Measurements from ENCODE around the gene EIF2B5.

Gene EIF2B5

DNA sequence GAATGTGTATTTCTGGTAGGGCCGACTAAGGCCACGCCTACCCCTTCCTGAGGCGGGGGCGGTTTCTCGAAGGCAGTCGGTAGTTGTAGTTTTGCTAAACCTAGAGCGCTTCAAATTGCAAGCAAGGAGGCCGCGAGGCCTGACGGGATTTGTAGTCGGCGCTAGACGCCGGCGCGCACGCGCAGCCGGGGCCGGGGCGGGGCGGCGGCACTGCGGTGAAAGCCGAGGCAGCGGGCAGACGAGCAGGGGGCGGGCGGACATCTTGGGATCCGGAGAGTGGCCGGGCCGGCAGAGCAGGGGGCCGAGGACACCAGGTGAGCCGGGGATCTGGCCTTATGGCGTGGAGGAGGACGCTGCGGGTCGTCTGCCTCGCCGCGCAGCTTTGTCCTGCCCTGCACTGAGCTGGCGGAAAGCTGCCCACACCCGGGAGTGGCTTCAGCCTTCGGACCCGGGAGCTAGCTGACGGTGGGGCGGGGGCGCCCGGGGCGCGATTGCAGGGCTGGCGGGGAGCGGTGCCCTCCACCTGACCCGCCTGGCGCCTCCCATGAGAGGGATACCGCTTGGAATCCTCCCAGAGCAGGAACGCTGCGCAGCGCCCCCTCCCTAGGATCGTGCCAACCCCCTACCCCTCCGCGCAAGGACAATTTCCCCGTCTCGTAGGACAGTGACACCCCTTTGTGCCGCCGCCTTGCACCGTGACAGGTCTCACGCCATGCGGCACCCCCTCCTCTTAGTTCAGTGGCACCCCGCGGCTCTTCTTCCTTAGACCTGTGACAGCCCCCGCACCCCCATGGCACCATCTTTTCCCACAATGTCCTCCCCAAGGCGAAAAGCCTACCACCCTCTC lies 39.7 kb downstream of the EIF2B5 start, which contains the start of gene AP2M1:
TSS of gene AP2M1 (plus strand) at position 210 of the 847 bp plus-strand sequence. CDS start 2,139 bp downstream, outside the sequence.
- peak; percentile 100 for DNase-seq

DNA sequence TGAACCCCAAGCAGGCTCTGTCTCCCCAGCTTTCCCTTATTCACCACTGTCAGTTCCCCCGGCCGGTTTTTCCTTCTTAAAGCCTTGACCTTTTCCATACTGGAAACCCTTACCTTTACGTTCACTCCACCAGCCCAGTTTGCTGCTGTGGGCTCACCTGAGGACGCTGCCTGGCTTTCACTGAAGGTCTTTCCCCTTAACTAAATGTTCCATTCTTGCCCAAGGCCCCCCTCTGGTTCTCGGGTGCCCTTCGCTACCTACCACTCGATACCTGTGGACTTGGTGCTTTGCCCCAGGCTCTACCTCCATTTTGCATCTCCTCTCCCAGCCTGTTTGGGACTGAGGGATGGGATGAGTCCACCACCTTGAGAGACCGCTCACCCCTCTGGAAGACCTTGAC lies 40.3 kb downstream of the EIF2B5 start:
- DNase-seq: peak; percentile 30

GRCh38 chr3:184175981-184176376 lies 40.8 kb downstream of the EIF2B5 start:
- no peak for DNase-seq

DNA sequence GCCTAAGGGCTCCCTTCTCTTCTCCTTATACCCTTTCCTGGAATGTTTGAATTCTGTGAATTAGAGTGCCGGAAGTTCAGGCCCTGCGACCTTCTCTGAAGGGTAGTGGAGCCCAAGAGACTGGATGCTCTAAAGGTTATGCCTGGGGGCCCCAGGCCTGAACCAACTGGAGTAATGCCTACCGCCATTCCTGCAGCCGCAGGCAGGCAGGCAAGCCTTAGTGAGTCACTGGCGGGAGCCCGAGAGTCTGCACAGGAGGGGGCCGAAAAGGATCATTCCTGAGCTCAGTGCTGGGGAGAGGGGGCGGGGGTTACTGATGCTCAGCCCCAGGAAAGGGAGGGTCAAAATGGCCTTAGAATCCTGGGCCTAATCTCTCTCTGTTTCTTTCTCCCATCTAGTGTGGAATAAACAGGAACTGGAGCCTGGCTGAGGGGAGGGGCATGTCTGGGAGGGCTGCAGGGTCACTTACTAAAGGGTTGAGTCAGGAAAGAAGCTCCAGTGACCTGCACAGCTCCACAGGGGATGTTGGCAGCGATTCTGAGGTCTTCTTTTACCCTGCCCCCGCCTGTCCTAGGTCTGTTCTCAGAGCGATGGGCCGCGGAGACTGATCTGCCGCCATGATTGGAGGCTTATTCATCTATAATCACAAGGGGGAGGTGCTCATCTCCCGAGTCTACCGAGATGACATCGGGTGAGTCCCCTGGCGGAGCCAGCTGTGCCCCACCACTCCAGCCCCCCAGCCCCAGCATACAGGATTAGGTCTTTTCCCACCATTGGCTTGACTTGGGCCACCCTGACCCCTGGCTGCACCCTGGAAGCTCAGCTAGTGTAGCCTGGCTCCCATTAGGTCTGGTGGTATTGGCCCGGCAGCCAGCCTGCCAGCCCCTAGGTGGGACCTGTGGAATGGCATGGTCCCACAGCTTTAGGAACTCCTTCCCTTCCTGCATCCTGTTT lies 41.5 kb downstream of the EIF2B5 start:
- peak; percentile 52 for DNase-seq

DNA sequence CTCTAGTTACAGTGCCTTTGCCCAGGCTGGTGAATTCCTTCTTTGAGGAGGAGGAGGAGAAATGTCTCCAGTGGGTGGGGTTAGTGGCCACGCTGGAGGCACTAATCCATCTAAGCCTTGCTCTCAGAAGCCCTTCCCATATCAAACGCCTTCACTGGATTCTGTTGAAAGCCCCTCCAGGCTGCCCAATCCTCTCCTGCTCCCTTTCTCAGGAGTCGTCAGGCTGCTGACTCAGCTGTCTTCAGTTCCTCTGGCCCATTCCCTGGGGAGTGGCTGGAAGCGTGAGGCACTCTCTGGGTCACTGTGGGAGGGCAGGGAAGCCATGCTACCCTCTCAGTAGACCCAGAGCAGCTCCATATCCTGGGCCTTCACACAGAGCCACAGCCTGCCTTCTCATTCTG lies 42.2 kb downstream of the EIF2B5 start:
- DNase-seq: no peak

- no peak for DNase-seq
These were observed 42.7 kb downstream of the EIF2B5 start for GRCh38 chr3:184177767-184178306.

DNA sequence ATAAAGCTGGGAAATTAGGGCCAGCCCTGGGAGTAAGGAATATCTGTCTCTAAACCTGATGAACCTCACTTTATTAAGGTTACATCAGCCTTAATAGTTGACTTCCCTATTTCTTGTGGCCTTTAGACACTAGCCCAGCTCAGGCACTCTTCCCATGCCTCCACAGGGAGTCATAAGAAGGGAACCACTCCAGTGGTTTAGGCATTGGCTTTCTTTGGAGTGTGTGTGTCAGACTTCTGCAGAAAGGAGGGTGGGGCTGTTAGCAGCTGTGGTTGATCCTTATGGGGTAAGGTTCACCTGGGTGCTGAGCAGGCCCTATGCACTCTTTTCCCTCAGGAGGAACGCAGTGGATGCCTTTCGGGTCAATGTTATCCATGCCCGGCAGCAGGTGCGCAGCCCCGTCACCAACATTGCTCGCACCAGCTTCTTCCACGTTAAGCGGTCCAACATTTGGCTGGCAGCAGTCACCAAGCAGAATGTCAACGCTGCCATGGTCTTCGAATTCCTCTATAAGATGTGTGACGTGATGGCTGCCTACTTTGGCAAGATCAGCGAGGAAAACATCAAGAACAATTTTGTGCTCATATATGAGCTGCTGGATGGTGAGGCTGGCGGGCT lies 43.5 kb downstream of the EIF2B5 start:
- DNase-seq: no peak

DNA sequence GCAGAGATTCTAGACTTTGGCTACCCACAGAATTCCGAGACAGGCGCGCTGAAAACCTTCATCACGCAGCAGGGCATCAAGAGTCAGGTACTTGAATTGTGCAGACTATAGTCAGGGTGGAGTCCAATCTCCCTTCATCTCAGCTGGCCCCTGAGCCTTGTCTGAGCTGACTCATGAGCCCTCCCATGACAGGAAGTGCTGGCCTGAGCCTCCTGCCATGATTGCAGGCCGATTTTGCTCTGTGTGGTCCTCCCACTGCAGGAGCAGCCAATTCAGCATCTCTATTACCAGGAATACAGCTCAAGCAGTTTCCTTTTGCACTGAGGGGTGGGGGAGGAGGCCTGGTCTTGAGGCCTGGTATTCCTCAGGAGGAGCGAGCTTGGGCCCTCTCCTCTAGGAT lies 45.0 kb downstream of the EIF2B5 start:
- DNase-seq: no peak

DNA sequence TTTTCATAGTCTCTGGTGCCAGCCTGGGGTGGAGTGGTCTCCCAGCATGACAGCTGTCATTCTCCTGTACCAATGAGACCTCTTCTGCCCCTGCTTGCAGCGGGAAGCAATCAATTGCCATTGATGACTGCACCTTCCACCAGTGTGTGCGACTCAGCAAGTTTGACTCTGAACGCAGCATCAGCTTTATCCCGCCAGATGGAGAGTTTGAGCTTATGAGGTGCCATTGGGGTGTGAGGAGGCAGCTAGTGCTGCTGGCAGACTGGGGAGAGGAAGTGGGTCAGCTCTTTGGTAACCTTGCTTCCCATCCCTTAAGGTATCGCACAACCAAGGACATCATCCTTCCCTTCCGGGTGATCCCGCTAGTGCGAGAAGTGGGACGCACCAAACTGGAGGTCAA lies 46.4 kb downstream of the EIF2B5 start:
- no peak for DNase-seq

- no peak for DNase-seq
These were observed 48.5 kb downstream of the EIF2B5 start for GRCh38 chr3:184183679-184184078.

DNA sequence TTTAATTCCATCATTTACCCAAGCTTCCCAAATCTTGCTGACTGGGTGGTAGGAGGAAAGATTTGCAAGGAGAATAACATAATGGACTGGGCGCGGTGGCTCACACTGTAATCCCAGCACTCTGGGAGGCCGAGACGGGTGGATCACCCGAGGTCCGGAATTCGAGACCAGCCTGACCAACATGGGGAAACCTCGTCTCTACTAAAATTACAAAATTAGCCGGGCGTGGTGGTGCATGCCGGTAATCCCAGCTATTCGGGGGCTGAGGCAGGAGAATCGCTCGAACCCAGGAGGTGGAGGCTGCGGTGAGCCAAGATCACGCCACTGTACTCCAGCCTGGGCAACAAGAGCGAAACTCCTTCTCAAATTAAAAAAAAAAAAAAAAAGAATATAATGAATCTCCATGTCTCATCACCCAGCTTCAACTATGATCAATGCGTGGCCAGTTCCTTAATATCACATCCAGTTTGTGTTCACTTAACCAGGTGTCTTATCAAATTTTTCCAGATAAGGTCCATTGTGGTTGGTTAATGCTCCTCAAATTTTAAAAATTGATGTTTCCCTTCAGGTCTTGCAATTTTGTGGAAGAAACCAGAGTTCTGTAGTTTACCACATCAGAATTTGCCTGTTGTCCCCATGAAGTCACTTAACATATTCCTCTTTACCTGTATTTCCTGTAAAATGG lies 49.5 kb downstream of the EIF2B5 start:
- no peak for DNase-seq

GRCh38 chr3:184185461-184186183 lies 50.5 kb downstream of the EIF2B5 start:
- peak; percentile 98 for DNase-seq

DNA sequence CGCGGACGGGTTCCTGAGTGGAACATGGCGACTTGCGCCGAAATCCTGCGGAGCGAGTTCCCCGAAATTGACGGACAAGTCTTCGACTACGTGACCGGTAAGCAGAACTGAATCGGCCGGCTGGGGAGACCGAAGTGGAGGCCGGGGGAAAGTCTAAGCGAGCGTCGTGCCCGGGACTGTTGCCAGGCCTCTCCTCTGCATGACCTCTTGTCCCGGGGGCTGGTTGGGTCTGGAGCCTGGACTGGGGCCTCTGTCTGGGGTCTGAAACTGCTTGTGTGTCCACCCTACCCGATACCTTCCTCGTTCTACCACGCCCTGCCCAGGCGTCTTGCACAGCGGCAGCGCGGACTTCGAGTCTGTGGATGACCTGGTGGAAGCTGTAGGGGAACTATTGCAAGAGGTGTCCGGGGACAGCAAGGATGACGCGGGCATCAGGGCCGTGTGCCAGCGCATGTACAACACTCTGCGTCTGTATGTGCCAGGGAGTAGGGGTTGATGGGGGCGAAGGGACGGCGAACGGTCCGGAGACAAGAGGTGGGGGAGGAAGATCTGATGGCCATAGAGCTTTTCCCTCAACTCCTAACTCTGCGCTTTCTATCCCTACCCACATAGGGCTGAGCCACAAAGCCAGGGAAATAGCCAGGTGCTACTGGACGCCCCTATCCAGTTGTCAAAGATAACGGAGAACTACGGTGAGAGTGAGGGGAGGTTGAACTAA lies 51.2 kb downstream of the EIF2B5 start, which contains the start of gene ABCF3:
TSS of gene ABCF3 (plus strand) at position 16 of the 718 bp plus-strand sequence. CDS start at position 25, 9 bp downstream.
- no peak for DNase-seq

DNA sequence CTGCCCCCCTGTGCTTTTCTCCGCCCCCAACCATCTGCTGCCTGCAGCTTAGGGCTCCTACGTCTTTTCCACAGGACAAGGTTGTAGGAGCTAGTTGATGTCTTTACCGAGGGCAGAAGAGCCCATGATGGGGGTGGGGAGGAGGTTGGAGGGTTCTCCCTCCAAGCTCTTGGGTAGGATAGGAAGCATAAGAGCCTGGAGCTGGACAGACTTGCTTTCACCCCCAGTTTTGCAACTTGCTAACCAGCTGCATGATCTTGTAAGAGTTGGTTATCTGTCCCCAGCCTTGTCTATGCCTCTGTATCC lies 51.7 kb downstream of the EIF2B5 start:
- DNase-seq: no peak

DNA sequence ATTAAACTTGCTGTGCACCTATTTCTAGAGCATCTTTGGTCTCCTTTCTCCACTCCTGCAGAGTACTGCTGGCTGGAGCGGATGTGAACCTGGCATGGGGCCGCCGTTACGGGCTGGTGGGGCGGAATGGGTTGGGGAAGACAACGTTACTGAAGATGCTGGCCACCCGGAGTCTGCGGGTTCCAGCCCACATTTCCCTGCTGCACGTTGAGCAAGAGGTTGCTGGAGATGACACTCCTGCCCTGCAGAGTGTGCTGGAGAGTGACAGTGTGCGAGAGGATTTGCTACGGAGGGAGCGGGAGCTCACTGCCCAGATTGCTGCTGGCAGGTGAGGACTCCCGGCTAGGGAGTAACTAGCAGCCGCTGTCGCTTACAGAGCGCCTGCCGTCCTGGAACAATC lies 52.9 kb downstream of the EIF2B5 start:
- no peak for DNase-seq

DNA sequence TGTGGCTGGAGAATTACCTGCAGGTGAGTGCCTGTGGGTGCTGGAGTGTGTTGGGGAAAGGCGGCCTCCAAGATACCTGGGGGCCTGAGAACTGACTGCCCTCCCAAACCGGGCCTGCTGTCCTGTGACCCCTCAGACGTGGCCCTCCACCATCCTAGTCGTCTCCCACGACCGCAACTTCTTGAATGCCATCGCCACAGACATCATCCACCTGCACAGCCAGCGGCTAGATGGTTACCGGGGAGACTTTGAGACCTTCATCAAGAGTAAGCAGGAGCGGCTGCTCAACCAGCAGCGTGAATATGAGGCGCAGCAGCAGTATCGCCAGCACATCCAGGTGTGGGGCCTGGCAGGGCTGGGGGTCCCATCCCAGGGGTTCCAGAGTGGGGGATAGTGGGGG lies 54.3 kb downstream of the EIF2B5 start:
- DNase-seq: no peak

DNA sequence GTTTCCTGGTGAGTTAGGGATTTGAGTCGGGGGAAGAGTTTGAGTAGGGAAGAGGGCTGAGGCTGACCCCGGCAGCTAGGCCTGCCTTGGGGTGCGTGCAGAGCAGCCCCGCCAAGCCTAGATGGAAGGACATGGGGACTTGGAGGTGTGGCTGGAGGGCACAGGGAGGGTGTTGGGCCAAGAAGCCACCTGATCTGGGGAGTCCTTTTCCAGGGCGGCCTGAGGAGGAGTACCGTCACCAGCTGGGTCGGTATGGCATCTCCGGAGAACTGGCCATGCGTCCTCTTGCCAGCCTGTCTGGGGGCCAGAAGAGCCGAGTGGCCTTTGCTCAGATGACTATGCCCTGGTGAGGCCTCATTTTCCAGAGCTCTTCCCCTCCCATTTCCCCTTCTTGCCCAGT lies 57.7 kb downstream of the EIF2B5 start:
- DNase-seq: no peak

GRCh38 chr3:184193991-184194539 lies 58.9 kb downstream of the EIF2B5 start:
- DNase-seq: no peak

Data from retina (tissue), 1 donor.